ENCODE results near the gene METTL8. TPM values are rescaled to one million over a fixed set of nuclear protein-coding genes. Genes with fewer than 3 reads are reported as not detected.

The METTL8 gene
- total RNA-seq, 4 donors from 2014 or later = 6.9 to 33.0 (median 17.7) TPM

DNA sequence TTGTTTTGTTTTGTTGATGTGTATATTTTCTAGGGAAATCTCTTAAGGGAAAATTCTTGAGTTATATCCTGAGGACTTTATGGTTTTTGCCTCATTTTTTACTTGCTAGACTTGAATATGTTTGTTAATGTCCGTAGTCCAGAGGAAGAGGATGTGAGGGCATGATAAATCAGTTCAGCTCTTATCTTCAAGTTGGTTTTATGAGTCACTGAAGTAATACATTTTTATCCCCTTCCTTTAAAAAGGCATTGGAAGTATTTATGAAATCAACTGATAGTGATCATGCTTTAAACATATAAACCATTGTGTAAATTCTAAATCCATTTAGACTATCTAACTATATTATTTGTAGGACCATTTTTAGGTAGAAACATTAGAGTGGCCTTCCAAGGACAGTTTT, 44.6 kb upstream of the METTL8 start:
- intact Hi-C loops (cut with DNase I; ENCODE audit: low total_unique reads) = no loop called here
- H3K27me3 ChIP-seq = no peaks in the 10 kb centered on the region
- H3K27ac ChIP-seq = no peak overlapping the region
- no peaks in the 10 kb centered on the region for H3K4me1 ChIP-seq
- H3K9me3 ChIP-seq = no peaks in the 10 kb centered on the region
- H3K4me3 ChIP-seq = no peak overlapping the region
- TF ChIP-seq POLR2A (IDR thresholded peaks at IDR 0.05) = no peak
- TF ChIP-seq, protein P1, sequence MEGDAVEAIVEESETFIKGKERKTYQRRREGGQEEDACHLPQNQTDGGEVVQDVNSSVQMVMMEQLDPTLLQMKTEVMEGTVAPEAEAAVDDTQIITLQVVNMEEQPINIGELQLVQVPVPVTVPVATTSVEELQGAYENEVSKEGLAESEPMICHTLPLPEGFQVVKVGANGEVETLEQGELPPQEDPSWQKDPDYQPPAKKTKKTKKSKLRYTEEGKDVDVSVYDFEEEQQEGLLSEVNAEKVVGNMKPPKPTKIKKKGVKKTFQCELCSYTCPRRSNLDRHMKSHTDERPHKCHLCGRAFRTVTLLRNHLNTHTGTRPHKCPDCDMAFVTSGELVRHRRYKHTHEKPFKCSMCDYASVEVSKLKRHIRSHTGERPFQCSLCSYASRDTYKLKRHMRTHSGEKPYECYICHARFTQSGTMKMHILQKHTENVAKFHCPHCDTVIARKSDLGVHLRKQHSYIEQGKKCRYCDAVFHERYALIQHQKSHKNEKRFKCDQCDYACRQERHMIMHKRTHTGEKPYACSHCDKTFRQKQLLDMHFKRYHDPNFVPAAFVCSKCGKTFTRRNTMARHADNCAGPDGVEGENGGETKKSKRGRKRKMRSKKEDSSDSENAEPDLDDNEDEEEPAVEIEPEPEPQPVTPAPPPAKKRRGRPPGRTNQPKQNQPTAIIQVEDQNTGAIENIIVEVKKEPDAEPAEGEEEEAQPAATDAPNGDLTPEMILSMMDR (IDR thresholded peaks at IDR 0.05) = no peak
- no peaks in the 10 kb centered on the region for H3K36me3 ChIP-seq
- no peak for DNase-seq

- Histone ChIP-seq H3K27me3 (no peaks in the 10 kb centered on the region), H3K27ac (no peak overlapping the region), H3K4me3 (no peak overlapping the region), H3K4me1 (no peaks in the 10 kb centered on the region), H3K36me3 (no peaks in the 10 kb centered on the region), H3K9me3 (no peaks in the 10 kb centered on the region)
- intact Hi-C loops (cut with DNase I; ENCODE audit: low total_unique reads) = no loop called here
- no peak for DNase-seq
- no peak for TF ChIP-seq POLR2A (IDR thresholded peaks at IDR 0.05)
- TF ChIP-seq, protein P1 (IDR thresholded peaks at IDR 0.05) = no peak
Observed at GRCh38 chr2:171475979-171476378, 42.2 kb upstream of the METTL8 start.

DNA sequence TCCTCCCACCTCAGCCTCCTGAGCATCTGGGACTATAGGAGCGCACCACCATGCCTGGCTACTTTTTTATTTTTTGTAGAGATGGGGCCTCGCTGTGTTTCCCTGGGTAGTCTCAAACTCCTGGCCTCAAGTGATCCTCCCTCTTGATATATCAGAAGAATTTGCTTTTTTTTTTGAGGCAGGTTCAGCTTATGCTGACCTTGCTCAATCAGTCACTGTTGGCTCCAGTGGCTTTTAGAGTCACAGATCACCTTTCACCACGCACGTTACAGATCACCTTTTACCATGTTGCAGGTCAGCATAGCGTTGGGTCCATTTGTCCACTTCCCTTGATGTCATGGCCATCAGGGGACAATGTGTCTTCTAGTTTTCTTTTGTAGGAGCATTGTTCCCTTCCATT, 36.3 kb upstream of the METTL8 start:
- Histone ChIP-seq H3K27me3 (no peaks in the 10 kb centered on the region), H3K4me1 (no peaks in the 10 kb centered on the region), H3K36me3 (no peaks in the 10 kb centered on the region), H3K9me3 (no peaks in the 10 kb centered on the region), H3K27ac (no peak overlapping the region), H3K4me3 (no peak overlapping the region)
- intact Hi-C loops (cut with DNase I; ENCODE audit: low total_unique reads) = no loop called here
- DNase-seq = no peak
- no peak for TF ChIP-seq POLR2A (IDR thresholded peaks at IDR 0.05)
- TF ChIP-seq, protein P1 (IDR thresholded peaks at IDR 0.05) = no peak

- intact Hi-C loops (cut with DNase I; ENCODE audit: low total_unique reads) = no loop called here
- H3K27me3 ChIP-seq = no peaks in the 10 kb centered on the region
- no peaks in the 10 kb centered on the region for H3K4me1 ChIP-seq
- H3K36me3 ChIP-seq = no peaks in the 10 kb centered on the region
- no peak overlapping the region for H3K27ac ChIP-seq
- no peaks in the 10 kb centered on the region for H3K9me3 ChIP-seq
- no peak overlapping the region for H3K4me3 ChIP-seq
- TF ChIP-seq POLR2A (IDR thresholded peaks at IDR 0.05) = no peak
- TF ChIP-seq, protein P1 (IDR thresholded peaks at IDR 0.05) = no peak
- no peak for DNase-seq
Observed at GRCh38 chr2:171469176-171469575, 35.4 kb upstream of the METTL8 start.

GRCh38 chr2:171460537-171460936, 26.7 kb upstream of the METTL8 start:
- no peaks in the 10 kb centered on the region for H3K4me1 ChIP-seq
- DNase-seq = no peak
- no peak overlapping the region for H3K4me3 ChIP-seq
- no peaks in the 10 kb centered on the region for H3K27me3 ChIP-seq
- no peaks in the 10 kb centered on the region for H3K9me3 ChIP-seq
- TF ChIP-seq, protein P1 (IDR thresholded peaks at IDR 0.05) = no peak
- no peak for TF ChIP-seq POLR2A (IDR thresholded peaks at IDR 0.05)
- no peak overlapping the region for H3K27ac ChIP-seq
- H3K36me3 ChIP-seq = no peaks in the 10 kb centered on the region
- intact Hi-C loops (cut with DNase I; ENCODE audit: low total_unique reads) = no loop called here

All from uterus (tissue), 4 donors.